WTC11 (cell line): ENCODE measurements around the gene ISM2. TPM values are rescaled to one million over a fixed set of nuclear protein-coding genes. Genes with fewer than 3 reads are reported as not detected.
A peak's percentile ranks its signal among the peaks of the same experiment; 100 is the strongest.

ENCODE experiments used
- ATAC-seq: fragments of 200-7000 bp; cut with Tn5 transposase; 2 replicates; pipeline ENCODE4 v1.10.0; 2021; ENCODE audit warnings: mild to moderate bottlenecking, moderate library complexity
- CTCF ChIA-PET: fragments of 300-600 bp; sonication (Branson Sonifier 250); formaldehyde crosslinking; loops from one replicate; lab custom pipeline; 2021; ENCODE audit warnings: antibody characterized with exemption; lab: Charles Lee
- POLR2A ChIA-PET: fragments of 350-600 bp; sonication (Branson Sonifier 250); formaldehyde crosslinking; loops from one replicate; lab custom pipeline; 2021; ENCODE audit warnings: antibody characterized with exemption; lab: Charles Lee
- DNase-seq: peaks from one replicate; pipeline ENCODE4 v3.0.0; 2021; ENCODE audit warnings: low spot score
- H3K27ac Mint-ChIP-seq: 2 replicates; pipeline ENCODE4 v1.8.0; 2021; ENCODE audit warnings: mixed read lengths
- H3K27me3 Mint-ChIP-seq: 2 replicates; pipeline ENCODE4 v1.8.0; 2021; ENCODE audit warnings: low read depth, mild to moderate bottlenecking, moderate library complexity, mixed read lengths
- H3K36me3 Mint-ChIP-seq: 2 replicates; pipeline ENCODE4 v1.8.0; 2021; ENCODE audit warnings: mixed read lengths
- H3K4me1 Mint-ChIP-seq: 2 replicates; pipeline ENCODE4 v1.8.0; 2022; ENCODE audit warnings: mixed read lengths
- H3K4me3 Mint-ChIP-seq: 2 replicates; pipeline ENCODE4 v1.8.0; 2021; ENCODE audit warnings: mild to moderate bottlenecking, moderate library complexity, mixed read lengths
- H3K9me3 Mint-ChIP-seq: 2 replicates; pipeline ENCODE4 v1.8.0; 2021; ENCODE audit warnings: mixed read lengths
- ELF4 ChIP-seq: sonication (generic); formaldehyde crosslinking; IDR thresholded peaks from 2 replicates; pipeline ENCODE4 v1.8.1; 2022; ENCODE audit warnings: low read depth, mild to moderate bottlenecking, moderate library complexity, missing genetic modification reagents
- EMX1 ChIP-seq: fragments of 250-450 bp; sonication (Bioruptor Pico); IDR thresholded peaks from 2 replicates; pipeline ENCODE4 v1.8.0; 2021; ENCODE audit warnings: mild to moderate bottlenecking
- ETV6 ChIP-seq: sonication (generic); formaldehyde crosslinking; IDR thresholded peaks from 2 replicates; pipeline ENCODE4 v1.8.1; 2022; ENCODE audit warnings: mild to moderate bottlenecking, missing genetic modification reagents
- GABPB1 ChIP-seq: sonication (generic); formaldehyde crosslinking; IDR thresholded peaks from 2 replicates; pipeline ENCODE4 v1.8.1; 2023; ENCODE audit warnings: mild to moderate bottlenecking, missing genetic modification reagents
- GTF2I ChIP-seq: fragments of 250-450 bp; sonication (Bioruptor Pico); conservative IDR thresholded peaks from 2 replicates; pipeline ENCODE4 v1.4.0; 2021; ENCODE audit warnings: mild to moderate bottlenecking
- JUN ChIP-seq: sonication (generic); formaldehyde crosslinking; IDR thresholded peaks from 2 replicates; pipeline ENCODE4 v1.8.0; 2023; ENCODE audit warnings: mild to moderate bottlenecking, missing genetic modification reagents
- KAT7 ChIP-seq: sonication (generic); formaldehyde crosslinking; IDR thresholded peaks from 2 replicates; pipeline ENCODE4 v1.8.1; 2023; ENCODE audit warnings: missing genetic modification reagents, mild to moderate bottlenecking, borderline replicate concordance
- NFYB ChIP-seq: sonication (generic); formaldehyde crosslinking; conservative IDR thresholded peaks from 2 replicates; pipeline ENCODE4 v1.8.0; 2022; ENCODE audit warnings: low read depth, missing genetic modification reagents
- NR1H2 ChIP-seq: sonication (generic); formaldehyde crosslinking; IDR thresholded peaks from 2 replicates; pipeline ENCODE4 v1.9.0; 2021; ENCODE audit warnings: mild to moderate bottlenecking, moderate library complexity, missing genetic modification reagents
- TCF7 ChIP-seq: sonication (generic); formaldehyde crosslinking; IDR thresholded peaks from 2 replicates; pipeline ENCODE4 v1.8.0; 2022; ENCODE audit warnings: mild to moderate bottlenecking, low read depth, missing genetic modification reagents, moderate library complexity
- TEAD1 ChIP-seq: sonication (generic); formaldehyde crosslinking; IDR thresholded peaks from 2 replicates; pipeline ENCODE4 v1.8.0; 2022; ENCODE audit warnings: mild to moderate bottlenecking, missing genetic modification reagents
- ZNF121 ChIP-seq: sonication (generic); formaldehyde crosslinking; IDR thresholded peaks from 2 replicates; pipeline ENCODE4 v1.8.0; 2023; ENCODE audit warnings: missing genetic modification reagents
- ZNF423 ChIP-seq: fragments of 250-450 bp; sonication (Bioruptor Pico); IDR thresholded peaks from 2 replicates; pipeline ENCODE4 v2.1.2; 2022; ENCODE audit warnings: mild to moderate bottlenecking, moderate library complexity
- total RNA-seq: library from RNA; stranded (reverse); gene quantifications from 3 replicates; pipeline ENCODE4 v1.2.3, GENCODE V29; 2021
- TF ChIP-seq, protein P1 (sequence below): fragments of 250-450 bp; sonication (Bioruptor Pico); IDR thresholded peaks from 2 replicates; pipeline ENCODE4 v1.9.0; 2021; ENCODE audit warnings: moderate library complexity, mild to moderate bottlenecking, inconsistent platforms, borderline replicate concordance
- TF ChIP-seq, protein P2 (sequence below): sonication (generic); formaldehyde crosslinking; IDR thresholded peaks from 2 replicates; pipeline ENCODE4 v1.8.1; 2022; ENCODE audit warnings: low read depth, mild to moderate bottlenecking, moderate library complexity, missing genetic modification reagents, borderline replicate concordance
- TF ChIP-seq, protein P3 (sequence below): sonication (generic); formaldehyde crosslinking; conservative IDR thresholded peaks from 2 replicates; pipeline ENCODE4 v1.8.1; 2023; ENCODE audit warnings: mild to moderate bottlenecking, low read depth, missing genetic modification reagents, moderate library complexity
- TF ChIP-seq, protein P4 (sequence below): sonication (generic); formaldehyde crosslinking; IDR thresholded peaks from 2 replicates; pipeline ENCODE4 v1.8.1; 2022; ENCODE audit warnings: mild to moderate bottlenecking, moderate library complexity, missing genetic modification reagents
- TF ChIP-seq, protein P5 (sequence below): sonication (generic); formaldehyde crosslinking; IDR thresholded peaks from 2 replicates; pipeline ENCODE4 v1.8.0; 2022; ENCODE audit warnings: mild to moderate bottlenecking, missing genetic modification reagents

ISM2 gene
- total RNA-seq, 1 experiment from 2014 or later = 1.4 TPM

DNA sequence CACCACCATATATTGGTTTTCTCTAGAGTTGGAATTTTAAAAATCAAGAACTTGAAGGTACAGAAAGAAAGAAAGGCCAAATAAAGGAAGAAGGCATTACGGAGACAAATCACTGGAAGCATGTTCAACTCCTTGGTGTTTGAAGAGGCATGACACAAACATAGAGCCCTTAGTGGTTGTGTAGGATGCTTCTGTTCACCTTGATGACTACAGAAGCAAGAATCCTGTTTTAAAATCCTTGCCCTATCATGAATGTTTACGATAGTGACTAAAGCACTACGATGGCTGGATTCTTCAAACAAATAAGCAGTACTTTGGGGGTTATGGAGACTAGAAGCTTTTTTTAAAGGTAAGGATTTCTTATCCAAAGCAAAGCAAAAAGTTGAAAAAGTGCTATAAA lies 10.3 kb upstream of the ISM2 start:
- ATAC-seq = no peak
- CTCF ChIA-PET = no interaction called here
- TF ChIP-seq, protein P1, sequence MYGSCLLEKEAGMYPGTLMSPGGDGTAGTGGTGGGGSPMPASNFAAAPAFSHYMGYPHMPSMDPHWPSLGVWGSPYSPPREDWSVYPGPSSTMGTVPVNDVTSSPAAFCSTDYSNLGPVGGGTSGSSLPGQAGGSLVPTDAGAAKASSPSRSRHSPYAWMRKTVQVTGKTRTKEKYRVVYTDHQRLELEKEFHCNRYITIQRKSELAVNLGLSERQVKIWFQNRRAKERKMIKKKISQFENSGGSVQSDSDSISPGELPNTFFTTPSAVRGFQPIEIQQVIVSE (CRISPR knock-in tag) = no peak
- TF ChIP-seq ZNF423 = no peak
- TF ChIP-seq NFYB = no peak
- no peak for TF ChIP-seq KAT7
- no peak for TF ChIP-seq GTF2I
- TF ChIP-seq TCF7 = no peak
- no peak for TF ChIP-seq TEAD1 (CRISPR knock-in tag)
- TF ChIP-seq, protein P2, sequence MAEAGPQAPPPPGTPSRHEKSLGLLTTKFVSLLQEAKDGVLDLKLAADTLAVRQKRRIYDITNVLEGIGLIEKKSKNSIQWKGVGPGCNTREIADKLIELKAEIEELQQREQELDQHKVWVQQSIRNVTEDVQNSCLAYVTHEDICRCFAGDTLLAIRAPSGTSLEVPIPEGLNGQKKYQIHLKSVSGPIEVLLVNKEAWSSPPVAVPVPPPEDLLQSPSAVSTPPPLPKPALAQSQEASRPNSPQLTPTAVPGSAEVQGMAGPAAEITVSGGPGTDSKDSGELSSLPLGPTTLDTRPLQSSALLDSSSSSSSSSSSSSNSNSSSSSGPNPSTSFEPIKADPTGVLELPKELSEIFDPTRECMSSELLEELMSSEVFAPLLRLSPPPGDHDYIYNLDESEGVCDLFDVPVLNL (CRISPR knock-in tag) = no peak
- no peak for TF ChIP-seq ETV6 (CRISPR knock-in tag)
- TF ChIP-seq NR1H2 (CRISPR knock-in tag) = no peak
- no peak for TF ChIP-seq JUN (CRISPR knock-in tag)
- no peak for TF ChIP-seq EMX1
- TF ChIP-seq, protein P3, sequence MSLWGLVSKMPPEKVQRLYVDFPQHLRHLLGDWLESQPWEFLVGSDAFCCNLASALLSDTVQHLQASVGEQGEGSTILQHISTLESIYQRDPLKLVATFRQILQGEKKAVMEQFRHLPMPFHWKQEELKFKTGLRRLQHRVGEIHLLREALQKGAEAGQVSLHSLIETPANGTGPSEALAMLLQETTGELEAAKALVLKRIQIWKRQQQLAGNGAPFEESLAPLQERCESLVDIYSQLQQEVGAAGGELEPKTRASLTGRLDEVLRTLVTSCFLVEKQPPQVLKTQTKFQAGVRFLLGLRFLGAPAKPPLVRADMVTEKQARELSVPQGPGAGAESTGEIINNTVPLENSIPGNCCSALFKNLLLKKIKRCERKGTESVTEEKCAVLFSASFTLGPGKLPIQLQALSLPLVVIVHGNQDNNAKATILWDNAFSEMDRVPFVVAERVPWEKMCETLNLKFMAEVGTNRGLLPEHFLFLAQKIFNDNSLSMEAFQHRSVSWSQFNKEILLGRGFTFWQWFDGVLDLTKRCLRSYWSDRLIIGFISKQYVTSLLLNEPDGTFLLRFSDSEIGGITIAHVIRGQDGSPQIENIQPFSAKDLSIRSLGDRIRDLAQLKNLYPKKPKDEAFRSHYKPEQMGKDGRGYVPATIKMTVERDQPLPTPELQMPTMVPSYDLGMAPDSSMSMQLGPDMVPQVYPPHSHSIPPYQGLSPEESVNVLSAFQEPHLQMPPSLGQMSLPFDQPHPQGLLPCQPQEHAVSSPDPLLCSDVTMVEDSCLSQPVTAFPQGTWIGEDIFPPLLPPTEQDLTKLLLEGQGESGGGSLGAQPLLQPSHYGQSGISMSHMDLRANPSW (CRISPR knock-in tag) = no peak
- TF ChIP-seq, all 79 proteins: peak for 0
- Mint-ChIP-seq H3K27ac (no peak overlapping the region), H3K36me3 (peaks cover 18% of the 10 kb centered on the region), H3K4me3 (no peak overlapping the region), H3K4me1 (no peaks in the 10 kb centered on the region), H3K27me3 (no peaks in the 10 kb centered on the region), H3K9me3 (0 out of 2 replicates have a peak, but pooled peaks cover 7% of the 10 kb centered on the region)
- POLR2A ChIA-PET = no interaction called here
- DNase-seq = no peak

DNA sequence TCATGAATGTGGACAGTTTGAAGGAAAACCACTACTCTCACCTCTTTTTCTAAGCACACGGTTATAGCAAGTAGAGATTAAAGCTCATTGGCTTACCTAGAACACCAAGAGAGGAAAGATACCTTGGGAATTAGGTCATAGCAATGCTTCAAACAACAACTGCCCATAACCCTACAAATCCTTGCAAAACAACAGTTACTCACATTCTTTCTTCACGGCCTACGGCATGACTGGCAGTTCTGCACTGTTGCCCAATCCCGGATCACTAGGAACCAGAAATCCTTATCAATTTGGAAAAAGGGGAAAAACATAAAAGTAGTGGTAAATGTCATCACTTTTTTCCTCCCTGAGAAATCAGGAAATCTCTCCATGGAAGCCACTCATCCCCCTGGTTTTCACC lies 9.6 kb upstream of the ISM2 start:
- CTCF ChIA-PET = no interaction called here
- no peak for DNase-seq

DNA sequence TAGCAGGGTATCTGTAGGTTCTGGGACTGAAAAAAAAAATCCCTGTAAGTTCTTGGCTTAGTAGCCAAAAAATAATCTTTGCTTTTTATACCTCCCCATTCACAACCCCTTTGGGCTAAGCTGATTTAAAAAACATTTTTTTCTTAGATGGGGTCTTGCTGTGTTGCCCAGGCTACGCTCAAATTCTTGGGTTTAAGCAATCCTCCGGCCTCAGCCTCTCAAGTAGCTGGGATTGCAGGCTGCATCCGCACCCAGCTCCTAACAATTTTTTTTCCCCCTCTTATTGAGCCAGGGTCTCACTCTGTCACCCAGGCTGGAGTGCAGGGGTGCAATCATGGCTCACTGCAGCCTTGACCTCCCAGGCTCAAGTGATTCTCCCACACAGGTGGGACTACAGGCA lies 9.1 kb upstream of the ISM2 start:
- Mint-ChIP-seq H3K27me3 (no peaks in the 10 kb centered on the region; the same call in 1 of the 2 replicates), H3K9me3 (peaks cover 13% of the 10 kb centered on the region), H3K36me3 (peaks cover 21% of the 10 kb centered on the region), H3K27ac (no peak overlapping the region), H3K4me1 (no peaks in the 10 kb centered on the region), H3K4me3 (no peak overlapping the region)
- TF ChIP-seq, protein P4, sequence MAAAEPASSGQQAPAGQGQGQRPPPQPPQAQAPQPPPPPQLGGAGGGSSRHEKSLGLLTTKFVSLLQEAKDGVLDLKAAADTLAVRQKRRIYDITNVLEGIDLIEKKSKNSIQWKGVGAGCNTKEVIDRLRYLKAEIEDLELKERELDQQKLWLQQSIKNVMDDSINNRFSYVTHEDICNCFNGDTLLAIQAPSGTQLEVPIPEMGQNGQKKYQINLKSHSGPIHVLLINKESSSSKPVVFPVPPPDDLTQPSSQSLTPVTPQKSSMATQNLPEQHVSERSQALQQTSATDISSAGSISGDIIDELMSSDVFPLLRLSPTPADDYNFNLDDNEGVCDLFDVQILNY = no peak
- TF ChIP-seq ELF4 (no peak), ZNF121 (peak; percentile 38; the same call in 1 of the 2 replicates)
- ChIA-PET CTCF (no interaction called here), POLR2A (no interaction called here)
- no peak for DNase-seq
- ATAC-seq = no peak

More for the DNA sequence above, 9.6 kb upstream of the ISM2 start:
- peaks cover 19% of the 10 kb centered on the region for H3K36me3 Mint-ChIP-seq
- H3K27ac Mint-ChIP-seq = no peak overlapping the region
- H3K27me3 Mint-ChIP-seq = no peaks in the 10 kb centered on the region; the same call in 1 of the 2 replicates
- no peak for ATAC-seq
- no peak overlapping the region for H3K4me3 Mint-ChIP-seq
- POLR2A ChIA-PET = no interaction called here
- no peaks in the 10 kb centered on the region for H3K4me1 Mint-ChIP-seq
- H3K9me3 Mint-ChIP-seq = peaks cover 9% of the 10 kb centered on the region
- TF ChIP-seq GABPB1 = 0 out of 2 replicates have a peak, but pooled peaks have one; percentile 31
- TF ChIP-seq, protein P5, sequence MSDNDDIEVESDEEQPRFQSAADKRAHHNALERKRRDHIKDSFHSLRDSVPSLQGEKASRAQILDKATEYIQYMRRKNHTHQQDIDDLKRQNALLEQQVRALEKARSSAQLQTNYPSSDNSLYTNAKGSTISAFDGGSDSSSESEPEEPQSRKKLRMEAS (CRISPR knock-in tag) = no peak
